Fibroblast of peridontal ligament (primary cell): ENCODE measurements around the gene PPM1L.

Experiments
- DNase-seq: peaks from one replicate; pipeline ENCODE4 v3.0.0-alpha.2; 2010; ENCODE audit errors: extremely low read depth

PPM1L gene

DNA sequence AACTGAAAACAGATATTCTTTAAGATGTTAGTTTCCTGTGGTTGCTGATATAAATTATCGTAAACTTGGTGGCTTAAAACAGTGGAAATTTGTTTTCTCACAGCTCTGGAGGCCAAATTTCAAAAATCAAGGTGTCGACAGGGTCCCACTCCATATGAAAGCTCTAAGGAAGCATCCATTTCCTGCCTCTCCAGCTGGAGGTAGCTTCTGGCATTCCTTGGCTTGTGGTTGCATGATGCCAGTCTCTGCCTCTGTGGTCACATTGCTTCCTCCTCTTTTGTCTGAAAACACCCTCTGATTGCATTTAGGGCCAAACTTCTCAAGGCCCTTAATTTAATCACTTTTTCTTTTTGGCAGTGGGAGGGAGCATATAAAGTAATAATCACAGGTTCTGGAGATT lies 96.8 kb downstream of the PPM1L start:
- DNase-seq = no peak

DNA sequence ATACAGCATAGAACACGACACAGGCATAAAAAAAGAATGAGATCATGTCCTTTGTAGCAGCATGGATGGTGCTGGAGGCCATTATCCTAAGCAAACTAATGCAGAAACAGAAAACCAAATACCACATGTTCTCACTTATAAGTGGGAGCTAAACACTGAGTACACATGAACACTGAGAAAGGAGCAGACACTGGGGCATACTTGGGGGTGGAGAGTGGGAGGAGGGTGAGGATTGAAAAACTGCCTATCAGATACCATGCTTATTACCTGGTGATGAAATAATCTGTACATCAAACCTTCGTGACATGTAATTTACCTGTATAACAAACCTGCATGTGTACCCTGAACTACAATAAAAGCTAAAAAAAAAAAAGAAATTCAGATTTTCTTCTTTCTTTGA lies 100.4 kb downstream of the PPM1L start:
- DNase-seq = no peak

GRCh38 chr3:160857476-160858119 lies 101.6 kb downstream of the PPM1L start:
- DNase-seq = no peak

GRCh38 chr3:160860346-160860745 lies 104.3 kb downstream of the PPM1L start:
- DNase-seq = no peak

GRCh38 chr3:160869825-160870224 lies 113.8 kb downstream of the PPM1L start:
- DNase-seq = no peak

- DNase-seq = no peak
Measured at GRCh38 chr3:160870327-160870726, 114.3 kb downstream of the PPM1L start.

- no peak for DNase-seq
Measured at GRCh38 chr3:160874736-160875135, 118.7 kb downstream of the PPM1L start.

DNA sequence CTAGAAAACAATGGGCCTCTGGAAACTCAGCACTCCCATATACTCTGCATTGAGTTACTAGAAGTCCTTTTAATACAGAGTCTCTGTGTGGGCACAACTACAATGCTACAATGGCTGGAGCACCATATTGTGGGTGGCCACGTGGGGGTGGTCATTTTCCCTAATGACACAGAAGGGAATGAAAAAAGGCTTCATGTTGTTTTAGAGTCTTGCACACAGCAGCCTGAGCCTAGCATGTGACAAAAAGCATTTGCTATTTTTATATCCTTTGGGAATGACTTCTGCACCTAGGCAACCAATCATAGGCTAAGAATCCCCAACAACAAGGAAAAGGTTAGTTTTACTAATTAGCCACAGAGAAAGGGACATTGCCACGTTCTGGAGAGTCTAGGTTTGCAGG lies 120.6 kb downstream of the PPM1L start:
- DNase-seq = no peak

- no peak for DNase-seq
Measured at GRCh38 chr3:160879859-160880258, 123.8 kb downstream of the PPM1L start.

- no peak for DNase-seq
Measured at GRCh38 chr3:160883373-160883772, 127.3 kb downstream of the PPM1L start.

GRCh38 chr3:160885791-160886286 lies 129.8 kb downstream of the PPM1L start:
- DNase-seq = no peak

DNA sequence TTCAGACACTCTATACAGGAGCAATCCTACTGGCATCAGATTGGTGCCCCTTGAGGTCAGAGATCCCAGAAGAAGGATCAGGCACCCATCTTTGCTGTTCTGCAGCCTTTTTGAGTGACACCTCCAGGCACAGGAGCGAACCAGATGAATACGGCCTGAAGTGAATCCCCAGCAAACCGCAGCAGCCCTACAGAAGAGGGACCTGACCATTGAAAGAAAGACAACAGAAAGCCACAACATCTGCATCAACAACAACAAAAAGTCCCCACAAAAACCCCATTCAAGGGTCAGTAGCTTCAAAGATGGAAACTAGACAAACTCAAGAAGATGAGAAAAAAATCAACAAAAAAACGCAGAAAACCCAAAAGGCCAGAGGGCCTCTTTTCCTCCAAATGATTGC lies 130.4 kb downstream of the PPM1L start:
- no peak for DNase-seq

DNA sequence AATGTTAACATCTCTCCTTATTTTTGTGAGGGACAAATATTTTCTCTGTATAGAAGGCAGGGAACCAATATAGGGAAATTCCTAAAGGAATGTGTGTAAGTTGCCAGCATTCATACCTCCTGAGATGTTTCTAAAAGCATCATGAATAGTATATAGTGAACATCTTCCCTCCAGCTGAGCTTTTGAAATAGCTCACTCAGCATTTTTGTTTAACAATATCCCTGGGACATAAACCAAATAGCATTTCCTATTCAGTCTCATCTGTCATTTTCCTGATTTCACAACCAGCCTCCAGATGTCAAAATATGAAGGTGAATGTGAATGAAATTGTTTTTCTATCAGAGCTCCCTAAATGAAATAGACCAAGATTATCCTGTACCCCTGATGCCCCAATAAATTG lies 137.2 kb downstream of the PPM1L start:
- no peak for DNase-seq

GRCh38 chr3:160904691-160905090 lies 148.7 kb downstream of the PPM1L start:
- no peak for DNase-seq

- no peak for DNase-seq
Measured at GRCh38 chr3:160906646-160907045, 150.6 kb downstream of the PPM1L start.

- DNase-seq = no peak
Measured at GRCh38 chr3:160909917-160910316, 153.9 kb downstream of the PPM1L start.

- no peak for DNase-seq
Measured at GRCh38 chr3:160911411-160911810, 155.4 kb downstream of the PPM1L start.

DNA sequence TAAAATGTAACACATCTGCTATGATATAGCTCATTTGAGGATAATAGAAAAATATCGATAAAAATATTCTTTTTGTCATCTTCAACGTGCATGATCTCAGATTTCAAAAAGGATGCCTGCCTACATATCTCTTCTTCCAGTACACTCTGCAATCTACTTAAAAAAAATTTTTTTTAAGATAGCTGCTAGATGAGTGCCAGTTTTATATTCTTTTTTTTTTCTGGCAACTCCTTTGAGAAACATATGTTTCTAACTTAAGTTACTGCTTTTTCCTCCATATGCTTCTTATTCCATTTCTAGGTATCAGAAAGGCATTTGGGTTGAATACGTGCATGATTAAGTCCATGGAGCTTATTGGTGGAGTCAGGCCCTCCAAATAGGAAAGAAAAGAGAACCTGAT lies 160.4 kb downstream of the PPM1L start:
- DNase-seq = no peak

DNA sequence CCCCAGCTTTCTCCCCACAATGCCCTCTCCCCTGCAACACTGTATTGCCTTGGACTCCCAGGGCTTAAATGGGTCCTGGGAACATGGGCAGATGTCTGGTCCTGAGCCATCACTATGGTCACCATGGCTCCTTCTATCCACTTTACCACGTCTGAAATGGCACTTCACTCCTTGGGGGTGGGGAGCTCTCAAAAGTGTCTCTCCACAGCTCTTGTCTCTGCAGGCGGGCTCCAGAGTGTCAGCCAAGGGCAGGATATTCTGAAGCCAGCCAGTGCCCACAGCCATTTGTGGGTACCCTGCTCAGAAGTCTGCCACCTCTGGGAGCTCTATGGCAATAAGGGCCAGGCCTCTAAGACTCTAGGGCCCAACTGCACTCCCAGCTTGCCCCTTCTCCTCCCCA lies 163.9 kb downstream of the PPM1L start:
- DNase-seq = no peak

- DNase-seq = peak; percentile 51
Measured at GRCh38 chr3:160921020-160921635, 165.1 kb downstream of the PPM1L start.

- no peak for DNase-seq
Measured at GRCh38 chr3:160924776-160925175, 168.7 kb downstream of the PPM1L start.

GRCh38 chr3:160927620-160928019 lies 171.6 kb downstream of the PPM1L start:
- no peak for DNase-seq

DNA sequence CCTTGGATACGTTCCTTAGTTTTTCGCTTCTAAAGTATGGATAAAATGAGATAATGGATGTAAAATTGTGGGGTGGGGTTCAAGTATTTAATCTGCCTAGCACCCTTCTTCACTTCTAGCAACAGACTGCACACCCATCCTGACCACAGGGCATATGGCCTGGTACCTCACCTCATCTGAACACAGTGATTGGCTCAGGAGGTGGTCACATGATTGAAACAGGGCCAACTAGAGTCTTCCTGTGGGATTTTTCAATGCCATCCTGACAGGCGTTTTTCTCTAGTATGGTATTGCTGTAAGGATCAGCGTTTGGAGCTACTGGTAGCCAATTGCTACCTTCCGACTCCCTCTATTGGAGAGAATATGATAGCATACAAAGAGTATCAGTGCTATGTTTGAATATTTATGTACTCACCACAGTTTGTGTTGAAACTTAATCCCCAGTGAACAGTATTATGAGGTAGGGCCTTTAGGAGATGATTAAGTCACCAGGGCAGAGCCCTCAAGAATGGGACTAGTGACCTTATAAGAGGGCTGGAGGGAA lies 172.2 kb downstream of the PPM1L start:
- DNase-seq = peak; percentile 5
